Left hindlimb (tissue), 1 donor: ENCODE data around the gene STRADA.

Experiments
- DNase-seq: peaks from one replicate; pipeline ENCODE4 v3.0.0-alpha.2; 2018

The STRADA gene

DNA sequence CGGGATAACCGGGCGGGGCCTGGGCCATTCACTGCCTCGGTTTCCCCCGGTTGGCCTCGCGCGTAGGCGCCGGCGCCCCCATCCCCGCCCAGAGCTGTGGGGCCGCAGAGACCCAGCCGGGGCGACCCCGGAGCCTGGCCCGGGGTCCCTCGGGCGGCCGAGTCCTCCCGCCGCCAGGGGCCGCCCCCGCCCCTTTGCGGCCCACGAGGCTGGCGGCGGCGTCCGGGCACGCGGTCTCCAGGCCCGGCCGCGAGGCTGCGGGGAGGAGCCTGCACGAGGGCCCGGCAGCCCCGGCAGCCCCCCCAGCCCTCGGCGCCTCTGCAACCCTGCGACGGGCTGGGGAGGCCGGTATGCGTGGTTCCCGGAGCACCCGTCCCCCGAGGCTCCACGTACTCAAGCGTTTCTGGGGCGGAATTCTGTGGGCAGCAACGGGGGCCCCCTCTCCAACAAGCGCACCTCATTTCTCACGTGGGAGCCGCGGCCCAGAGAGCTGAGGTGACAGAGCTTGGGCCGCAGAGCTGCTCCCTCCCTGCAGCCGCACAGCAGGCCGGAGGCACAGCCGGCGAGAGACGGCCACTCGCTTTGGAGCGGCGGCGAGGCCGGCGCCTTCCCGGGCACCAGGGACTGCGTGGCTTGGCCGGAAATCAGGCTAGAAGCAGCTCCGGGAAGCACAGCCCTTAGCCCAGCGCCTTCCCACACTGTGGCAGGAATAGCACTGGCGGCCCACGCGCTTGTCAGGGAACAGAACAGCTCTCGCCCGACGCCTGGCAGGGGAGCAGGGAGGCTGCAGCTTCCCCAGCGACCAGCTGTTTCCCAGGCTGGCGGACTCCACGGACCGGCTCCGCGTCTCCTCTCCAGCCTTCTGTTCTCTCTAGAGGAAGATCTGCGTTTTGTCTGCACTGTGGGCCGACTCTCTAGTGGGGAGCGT lies 40.8 kb downstream of the STRADA start:
- DNase-seq: peak; percentile 78

DNA sequence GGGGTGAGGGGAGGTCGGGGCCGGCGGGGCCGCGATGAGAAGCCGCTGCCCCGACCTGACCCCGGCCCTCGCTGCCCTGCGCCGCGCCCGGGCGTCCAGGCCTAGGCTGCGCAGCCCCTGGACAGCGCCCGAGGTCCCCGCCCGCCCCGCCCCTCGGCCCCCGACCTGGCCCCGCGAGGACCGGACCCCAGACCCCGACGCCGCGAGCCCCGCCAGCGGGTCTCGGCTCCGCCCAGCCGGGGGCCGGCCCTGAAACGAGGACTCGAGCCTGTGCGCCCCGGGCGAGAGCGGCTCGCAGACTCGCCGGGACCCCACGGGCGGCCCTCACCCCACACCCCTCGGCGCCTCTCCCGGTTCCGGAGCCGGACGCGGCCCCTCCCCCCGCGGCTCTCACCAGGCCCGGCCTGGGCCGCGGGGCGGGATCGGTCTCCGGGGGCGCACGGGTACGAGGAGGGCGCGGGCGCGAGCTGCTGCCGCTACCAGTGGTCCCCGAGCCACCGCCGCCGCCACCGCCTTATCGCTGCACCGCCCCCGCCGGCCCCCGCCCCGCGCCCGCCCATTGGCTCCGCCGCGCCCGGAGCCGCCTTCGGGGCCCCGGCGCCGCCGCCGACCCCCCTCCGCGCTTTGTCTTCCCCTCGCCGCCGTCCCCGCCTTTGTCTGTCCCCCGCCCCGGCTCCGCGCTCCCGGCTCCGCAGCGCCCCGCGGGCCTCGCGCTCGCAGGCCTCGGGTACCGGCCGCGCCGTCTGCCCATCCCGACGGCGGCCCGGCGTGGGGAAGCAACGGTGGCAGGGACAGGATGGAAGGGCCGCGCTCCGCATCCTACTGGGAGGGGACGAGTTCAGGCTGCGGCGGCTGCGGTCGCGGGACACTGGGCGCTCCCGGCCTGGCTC lies 41.7 kb downstream of the STRADA start, which contains the start of gene LIMD2:
TSS of gene LIMD2 (minus strand) at position 488 of the 890 bp plus-strand sequence. CDS start 827 bp downstream, outside the sequence.
- peak; percentile 69 for DNase-seq

DNA sequence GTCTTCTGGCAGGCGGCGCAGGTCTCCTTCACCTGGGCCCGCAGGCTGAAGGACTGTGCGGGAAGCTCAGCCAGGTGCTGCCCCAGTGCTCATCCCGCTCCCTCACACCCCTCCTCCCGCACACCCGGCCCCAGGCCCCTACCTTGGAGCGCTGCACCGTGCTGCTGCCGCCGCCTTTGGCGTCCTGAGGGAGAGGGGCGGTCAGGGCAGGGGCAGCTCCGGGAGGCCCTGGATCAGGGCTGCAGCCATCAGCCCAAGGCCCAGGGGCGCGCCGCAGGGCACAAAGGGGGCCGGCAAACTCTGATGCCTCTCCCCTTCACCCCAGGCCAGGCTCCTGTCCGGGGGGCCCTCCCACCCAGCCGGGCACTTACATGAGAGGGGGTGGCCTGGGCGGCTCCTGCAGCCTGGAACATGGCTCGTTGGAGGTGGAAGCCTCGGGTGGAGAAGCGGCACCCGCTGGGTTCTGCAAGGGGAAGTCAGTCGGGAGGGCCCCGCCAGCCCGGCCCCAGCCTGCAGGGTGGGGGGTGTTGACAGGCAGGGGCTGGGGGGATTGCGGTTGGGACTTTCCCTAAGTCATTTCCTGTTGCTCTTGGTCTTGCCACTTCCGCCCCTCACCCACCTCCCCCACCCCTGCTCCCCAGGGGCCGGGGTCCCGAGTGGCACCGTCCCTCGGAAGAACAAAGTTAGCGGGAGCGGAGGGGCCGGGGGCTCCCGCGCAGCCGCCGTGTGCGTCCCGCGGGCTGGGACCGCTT lies 42.5 kb downstream of the STRADA start:
- peak; percentile 74 for DNase-seq

DNA sequence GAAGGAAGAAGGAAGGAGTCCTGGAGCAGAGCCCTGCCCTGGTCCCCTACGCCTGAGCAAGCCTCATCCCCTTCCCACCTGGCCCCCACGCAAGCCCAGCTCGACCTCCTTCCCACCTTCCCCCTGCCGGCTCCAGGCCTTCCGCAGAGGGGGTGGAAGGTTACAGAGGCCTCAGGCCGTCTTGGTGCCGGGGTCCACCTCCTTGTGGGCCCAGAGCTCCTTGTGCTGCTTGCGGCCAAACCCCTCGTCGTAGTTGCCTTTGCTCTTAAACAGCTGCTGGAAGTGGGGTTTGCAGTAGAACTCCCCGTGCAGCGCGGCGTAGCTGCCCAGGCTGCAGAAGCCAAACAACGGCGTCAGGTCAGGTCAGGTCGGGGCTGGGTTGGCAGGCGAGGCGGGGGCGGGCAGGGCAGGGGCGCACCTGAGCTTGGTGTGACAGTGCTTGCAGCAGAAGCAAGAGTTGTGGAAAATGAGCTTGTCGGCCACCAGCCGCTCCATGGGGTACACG lies 43.2 kb downstream of the STRADA start:
- DNase-seq: no peak

DNA sequence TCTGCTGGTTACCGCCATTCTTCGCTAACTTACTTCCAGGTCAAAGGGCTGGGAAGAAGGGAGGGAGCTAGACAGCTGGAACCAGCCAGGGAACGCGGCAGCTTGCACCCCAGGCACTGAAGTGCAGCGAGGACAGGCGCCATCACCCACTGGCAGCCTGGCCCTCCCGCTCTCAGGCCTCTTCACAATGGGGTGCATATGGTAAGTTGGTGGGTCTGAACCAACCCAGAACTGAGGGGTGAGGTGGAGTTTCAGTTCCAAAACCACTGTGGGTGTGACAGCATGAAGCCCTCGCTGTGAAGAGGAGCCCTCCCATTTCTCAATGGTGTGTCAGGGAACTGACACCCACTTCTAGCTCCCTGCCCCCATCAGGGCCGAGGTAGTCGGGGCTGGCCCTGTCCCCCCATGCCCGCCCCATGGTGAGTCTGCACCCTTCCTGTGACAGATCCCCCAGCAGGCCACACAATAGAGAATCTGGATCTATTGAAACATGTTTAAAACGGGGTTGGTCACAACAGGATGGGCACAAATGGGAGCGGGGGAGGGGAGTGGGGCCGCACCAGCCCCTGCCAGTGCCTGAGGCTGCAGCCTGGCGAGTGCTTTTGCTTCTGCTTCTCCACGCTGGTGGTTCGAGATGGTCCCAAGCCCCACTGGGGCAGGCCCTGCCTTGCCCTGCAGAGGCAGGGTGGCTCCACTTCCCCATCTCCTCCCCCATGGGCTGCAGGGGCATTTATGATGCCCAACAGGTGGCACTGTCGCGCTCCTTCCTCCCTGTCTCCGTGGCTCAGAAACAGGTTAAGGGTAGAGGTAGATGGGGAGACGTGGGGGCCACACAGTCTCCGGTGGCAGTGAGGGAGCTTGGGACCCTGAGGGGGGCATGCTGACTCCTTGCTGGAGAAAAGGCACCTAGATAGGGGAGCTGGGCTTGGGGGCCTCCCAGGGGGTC lies 44.0 kb downstream of the STRADA start:
- DNase-seq: no peak

DNA sequence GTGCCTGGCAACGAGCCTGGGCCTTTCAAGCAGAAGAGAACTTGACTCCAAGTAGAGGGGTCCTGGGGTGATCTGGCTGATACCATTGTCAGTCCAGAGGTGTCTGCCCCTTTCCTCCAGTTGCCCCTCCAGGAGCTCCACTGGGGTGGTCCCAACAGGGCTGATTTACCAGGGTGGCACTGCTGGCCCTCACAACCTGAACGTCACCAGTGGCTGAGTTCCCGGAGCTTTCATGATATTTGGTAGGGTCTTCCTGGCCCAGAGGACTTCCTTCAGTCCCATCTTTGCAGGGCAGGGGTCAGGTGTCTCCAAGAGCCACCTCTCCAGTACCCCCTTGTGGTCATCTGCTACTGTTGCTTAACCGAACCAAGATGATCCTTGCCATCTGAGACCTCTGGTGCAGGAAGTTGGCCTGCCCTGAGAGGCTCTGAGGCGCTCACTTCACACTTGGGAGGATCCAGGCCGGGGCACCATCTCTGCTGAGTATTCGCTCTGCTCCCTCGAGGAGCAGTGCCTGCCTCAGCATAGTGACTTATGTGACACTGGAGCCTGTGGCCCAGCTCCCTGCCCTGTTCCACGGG lies 45.1 kb downstream of the STRADA start:
- DNase-seq: no peak

DNA sequence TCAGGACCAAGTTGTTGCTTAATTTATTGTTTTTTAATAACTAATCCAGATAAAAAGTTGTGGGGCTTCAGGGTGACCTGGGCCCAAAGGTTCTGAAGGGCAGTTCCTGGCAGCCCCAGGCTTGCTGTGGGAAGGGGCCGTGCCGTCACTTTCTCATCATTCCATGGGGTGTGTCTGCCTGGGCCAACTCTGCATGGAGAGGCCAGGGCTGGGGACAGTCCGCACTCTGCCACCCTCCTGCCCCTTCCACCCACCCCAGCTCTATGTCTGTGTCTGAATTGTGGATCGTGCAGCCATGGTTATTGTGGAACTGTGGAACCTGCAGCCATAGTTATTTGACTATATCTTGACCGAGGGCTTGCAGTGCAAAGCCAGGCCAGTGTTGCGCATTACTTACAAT lies 45.7 kb downstream of the STRADA start:
- no peak for DNase-seq

DNA sequence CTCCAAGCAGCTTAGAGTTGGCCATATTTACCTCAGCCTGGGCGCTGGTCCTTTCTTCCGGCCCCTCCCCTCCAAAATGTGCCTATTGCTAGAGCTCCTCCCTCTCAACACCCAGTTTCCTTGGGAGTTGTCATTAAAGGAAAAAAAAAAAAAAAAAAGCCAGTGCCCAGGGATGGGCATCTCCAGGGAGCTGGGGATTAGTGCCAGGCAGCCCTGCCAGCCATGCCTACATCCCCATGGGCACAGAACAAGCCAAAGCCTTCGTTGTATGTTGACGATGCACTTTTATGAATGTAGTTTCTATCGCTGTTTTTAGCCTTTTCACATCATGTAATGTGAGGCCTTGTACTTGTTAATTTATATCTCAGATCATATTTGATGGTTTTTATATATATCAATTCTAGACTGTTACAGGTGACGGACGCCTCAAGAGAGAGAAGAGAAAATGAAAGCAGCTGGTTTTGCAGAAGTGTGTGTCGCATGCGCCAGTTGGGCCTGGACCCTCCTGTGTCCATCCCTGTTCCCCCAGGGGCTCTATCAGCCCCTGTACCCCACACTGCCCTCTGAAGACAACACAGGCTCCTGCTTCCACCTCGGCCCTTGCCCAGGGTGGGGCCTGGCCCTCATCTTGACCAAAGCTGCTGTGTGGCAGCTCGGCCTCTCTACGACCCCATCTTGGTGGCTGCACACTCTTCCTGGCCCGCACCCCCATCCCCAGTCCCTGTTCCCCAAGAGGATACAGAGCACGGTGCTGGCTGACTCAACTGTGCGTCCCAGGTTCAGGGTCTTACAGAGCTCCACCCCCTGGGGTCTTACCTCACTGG lies 46.4 kb downstream of the STRADA start:
- no peak for DNase-seq

DNA sequence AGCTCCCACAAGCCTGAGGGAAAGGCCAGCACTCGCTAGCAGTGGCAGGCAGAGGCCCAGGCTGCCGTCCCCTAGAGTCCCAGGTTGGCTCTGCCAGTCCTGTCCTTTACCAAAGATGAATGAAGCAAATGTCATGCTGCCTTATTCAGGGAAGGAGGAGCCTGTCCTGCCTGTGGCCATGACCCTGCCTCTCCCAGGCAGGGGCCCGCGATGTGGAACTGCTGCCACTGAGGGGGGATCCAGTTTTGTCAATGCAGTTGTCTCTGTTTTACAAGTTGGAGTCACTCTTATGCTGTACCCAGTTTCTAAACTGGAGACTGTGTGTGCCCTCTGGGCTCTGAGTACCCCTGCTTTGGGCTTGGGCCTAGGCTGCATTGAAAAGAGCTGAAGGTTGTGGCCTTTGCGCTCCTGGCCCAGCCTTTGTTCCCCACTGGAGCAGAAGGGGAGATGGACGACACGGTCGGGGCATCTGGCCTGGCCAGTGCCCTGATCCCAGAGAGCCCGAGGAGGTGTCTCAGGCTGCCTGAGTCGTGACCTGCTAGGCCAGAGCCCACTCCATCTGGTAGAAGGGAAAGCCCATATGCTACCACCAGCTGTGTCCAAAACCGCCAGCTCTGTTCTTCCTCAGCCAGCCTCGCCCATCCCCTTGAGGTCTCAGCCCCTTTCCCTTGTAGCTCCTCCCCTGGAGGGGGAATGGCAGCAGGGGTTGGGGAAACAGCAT lies 47.2 kb downstream of the STRADA start:
- no peak for DNase-seq

DNA sequence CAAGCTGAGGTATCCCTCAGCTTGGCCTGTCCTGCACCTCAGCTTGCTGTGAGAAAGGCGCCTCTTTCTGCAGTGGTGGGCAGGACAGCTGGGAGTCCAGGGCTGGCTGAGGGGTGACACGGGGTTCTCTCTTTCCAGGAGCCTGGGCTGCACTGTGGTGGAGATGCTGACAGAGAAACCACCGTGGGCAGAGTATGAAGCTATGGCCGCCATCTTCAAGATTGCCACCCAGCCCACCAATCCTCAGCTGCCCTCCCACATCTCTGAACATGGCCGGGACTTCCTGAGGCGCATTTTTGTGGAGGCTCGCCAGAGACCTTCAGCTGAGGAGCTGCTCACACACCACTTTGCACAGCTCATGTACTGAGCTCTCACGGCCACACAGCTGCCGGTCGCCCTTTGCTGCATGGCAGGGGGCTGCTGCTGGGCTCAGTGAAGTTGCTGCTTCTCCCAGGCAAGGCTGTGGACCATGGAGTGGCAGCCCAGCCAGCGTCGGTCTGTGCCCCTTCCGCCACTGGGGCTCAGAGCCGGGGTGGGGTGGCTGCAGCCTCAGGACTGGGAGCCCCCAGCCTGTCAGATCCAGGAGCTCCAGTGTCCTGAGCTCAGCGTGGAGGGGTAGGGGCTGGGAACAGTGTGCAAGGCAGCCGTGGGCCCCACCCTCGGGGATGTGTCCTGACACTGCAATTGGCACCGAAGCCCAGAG lies 48.0 kb downstream of the STRADA start:
- DNase-seq: no peak

DNA sequence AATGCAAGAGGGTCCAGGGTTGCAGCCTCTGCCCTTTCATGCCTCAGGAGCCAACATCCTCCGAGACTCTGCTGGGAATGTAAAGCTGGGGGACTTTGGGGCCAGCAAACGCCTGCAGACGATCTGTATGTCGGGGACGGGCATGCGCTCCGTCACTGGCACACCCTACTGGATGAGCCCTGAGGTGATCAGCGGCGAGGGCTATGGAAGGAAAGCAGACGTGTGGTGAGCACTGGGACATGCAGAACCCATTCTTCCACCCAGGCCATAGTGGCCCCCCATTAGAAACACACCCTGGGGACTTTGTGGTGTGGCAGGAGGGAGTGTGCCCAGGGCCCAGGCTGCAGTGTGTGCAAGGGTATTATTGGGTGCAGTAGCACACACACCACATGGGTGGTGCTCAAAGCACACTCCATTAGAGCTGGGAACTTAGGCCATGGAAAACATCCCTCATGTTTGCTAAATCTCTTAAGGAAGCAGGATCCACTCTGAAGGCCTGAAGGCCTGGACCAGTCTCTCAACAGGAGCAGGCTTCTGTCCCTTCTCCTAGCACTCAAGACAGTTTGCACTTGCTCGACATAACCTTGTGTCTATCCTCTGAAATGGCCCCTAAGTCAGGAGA lies 49.3 kb downstream of the STRADA start:
- no peak for DNase-seq

DNA sequence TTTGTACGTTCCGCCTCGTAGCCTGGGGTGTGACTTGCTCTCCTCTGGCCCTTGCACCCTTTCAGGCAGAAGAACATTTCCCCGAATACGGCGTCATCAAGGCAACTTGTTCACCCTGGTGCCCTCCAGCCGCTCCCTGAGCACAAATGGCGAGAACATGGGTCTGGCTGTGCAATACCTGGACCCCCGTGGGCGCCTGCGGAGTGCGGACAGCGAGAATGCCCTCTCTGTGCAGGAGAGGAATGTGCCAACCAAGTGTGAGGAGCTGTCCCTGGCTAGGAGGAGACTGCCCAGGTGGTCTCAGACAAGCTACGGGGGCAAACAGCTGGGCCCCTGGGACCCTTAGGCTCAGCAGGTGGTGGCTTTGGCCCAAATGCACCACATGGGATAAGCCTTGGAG lies 52.1 kb downstream of the STRADA start:
- DNase-seq: no peak

DNA sequence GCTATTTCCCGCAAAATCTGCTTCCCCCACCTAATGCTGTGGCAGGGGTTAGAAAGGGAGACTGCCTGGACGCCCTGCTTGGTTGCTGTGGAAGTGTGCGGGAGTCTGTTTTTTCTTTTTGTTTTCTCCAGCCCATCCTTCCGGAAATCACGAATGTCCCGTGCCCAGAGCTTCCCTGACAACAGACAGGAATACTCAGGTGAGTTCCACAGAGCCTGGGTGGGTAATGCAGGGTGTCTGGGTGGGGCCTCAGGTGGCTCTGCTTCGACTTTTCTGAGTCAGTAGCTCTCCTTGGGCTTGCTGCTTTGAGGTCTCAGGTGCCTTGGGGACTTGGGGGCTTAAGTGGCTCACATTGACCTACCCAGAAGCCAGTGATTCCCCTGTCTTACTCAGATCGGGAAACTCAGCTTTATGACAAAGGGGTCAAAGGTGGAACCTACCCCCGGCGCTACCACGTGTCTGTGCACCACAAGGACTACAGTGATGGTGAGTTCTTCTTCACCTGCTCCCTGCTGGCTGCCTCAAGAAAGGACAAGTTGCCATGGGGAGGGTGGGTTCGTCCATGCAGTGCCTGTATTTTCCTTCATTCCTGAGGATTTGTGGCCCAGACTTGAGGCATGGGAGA lies 53.1 kb downstream of the STRADA start:
- DNase-seq: no peak

DNA sequence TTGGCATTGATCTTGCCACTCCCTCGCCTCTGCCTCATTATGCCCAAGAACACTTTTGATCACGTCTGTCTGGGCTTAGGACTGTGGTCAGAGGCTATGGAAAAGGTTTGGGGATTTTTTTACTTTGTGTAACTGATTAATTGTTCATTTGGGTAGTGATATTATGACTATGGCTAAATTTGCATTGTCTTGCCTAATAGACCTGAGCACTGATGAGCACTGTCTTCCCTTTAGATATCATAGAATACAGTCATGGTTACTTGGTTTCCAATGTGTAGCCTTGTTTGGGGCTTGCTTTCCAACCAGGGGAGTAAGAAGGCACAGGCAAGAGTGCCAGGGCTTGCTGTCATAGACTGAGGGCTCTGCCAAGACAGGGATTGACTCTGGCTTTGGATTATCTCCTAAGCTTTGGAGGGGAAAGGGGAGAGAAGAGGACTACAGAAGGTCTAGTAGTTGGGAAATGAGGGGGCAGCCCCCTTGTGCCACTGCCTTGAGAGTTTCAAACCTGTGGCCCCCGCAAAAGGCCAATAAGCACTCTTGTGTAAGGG lies 55.4 kb downstream of the STRADA start:
- no peak for DNase-seq

DNA sequence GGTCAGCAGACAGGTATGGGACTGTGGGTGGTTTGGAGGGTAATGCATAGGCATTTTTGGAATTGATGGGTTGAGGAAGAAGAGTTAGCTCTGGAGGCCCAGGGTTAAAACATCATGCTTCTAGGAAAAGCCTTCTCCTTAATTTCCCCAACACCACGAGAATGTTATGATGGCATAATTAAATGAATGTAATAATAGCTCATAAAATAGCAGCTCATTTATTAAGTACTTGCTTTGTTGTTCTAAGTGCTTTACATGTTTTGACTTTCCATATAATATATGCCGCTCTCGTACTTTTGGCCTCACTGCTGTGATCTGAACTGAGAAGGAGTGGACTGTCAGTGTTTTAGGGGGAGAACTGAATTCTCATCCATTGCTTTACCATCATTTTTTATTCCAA lies 56.0 kb downstream of the STRADA start:
- DNase-seq: no peak

DNA sequence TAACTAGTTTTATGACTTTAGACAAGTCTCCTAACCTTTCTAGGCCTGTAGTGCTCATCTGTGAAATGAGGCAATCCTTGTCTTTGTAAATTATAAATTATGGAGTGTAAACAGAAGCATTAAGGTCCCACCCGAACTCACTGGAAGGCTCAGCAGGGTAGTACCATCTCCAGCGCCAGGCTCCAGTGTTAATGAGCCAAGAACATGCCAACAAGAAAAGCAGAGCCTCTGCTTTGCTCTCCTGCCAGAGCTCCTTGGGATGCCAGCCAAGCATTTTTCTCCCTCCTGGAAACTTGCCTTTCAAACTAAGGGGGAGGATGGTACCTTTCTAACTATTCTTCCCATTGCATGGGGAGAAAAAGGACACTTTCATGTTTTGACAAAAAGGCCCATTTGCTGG lies 56.6 kb downstream of the STRADA start:
- DNase-seq: no peak

DNA sequence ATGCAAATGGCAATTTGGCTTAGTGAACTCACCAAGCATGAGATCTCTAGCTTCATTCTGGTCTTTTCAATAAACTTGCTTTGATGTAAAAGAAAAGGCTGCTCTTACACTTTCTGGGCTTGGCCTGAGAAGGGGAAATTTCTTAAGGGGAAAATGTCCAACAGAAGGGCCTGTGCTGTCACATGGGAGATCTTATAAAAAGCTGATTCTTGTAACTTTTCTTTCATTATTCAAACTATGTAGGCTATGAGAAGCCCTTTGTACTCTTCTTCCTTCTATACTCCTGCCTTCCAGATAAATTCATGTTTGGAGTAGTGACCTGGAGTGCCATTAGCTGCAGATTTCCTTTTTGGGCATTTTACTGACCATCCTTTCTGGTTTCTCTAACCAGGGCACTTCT lies 58.6 kb downstream of the STRADA start:
- DNase-seq: no peak

DNA sequence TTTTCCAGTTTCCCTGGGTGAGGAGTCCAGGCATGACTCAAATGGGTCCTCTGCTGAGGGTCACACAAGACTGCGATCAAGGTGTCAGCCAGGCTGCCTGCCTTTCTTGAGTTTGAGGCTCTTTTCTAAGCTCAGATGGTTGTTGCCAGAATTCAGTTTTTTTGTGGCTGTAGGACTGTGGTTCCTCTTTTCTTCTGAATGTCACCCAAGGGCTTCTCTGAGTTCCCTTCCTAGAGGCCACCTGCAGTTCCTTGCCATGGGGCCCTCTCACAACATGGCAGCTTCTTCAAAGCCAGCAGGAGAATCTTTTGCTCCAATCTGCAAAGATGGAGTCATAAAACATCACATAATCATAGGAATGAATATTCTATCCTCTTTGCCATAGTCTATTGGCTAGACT lies 59.2 kb downstream of the STRADA start:
- no peak for DNase-seq
